ENCODE measurements around the gene RBM41.

The RBM41 gene

DNA sequence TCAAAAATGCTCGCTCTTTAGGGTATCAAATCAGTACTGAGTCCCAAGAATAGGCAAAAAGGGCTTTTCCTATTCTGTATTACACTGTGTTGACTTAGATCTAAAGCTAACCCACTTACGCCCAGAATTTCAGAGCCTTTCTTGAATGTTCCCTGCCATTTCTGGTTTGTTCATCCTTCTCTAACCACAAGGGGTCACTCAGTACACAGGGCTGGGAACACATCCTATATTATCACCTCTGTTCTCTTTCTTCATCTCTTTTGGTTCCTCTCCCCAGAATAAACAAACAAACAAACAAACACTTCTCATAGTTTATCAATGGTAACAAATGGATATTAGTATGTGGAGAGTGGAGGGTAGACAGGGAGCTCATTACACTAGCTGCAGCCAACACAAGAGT, 93.1 kb downstream of the RBM41 start:
- peak; percentile 48 for DNase-seq

GRCh38 chrX:107014936-107015335, 103.7 kb downstream of the RBM41 start:
- DNase-seq, result no peak
